ENCODE data around the gene PEX26. TPM values are rescaled to one million over a fixed set of nuclear protein-coding genes. Genes with fewer than 3 reads are reported as not detected.

The PEX26 gene
- total RNA-seq, 1 experiment from 2014 or later, result 47.1 TPM

DNA sequence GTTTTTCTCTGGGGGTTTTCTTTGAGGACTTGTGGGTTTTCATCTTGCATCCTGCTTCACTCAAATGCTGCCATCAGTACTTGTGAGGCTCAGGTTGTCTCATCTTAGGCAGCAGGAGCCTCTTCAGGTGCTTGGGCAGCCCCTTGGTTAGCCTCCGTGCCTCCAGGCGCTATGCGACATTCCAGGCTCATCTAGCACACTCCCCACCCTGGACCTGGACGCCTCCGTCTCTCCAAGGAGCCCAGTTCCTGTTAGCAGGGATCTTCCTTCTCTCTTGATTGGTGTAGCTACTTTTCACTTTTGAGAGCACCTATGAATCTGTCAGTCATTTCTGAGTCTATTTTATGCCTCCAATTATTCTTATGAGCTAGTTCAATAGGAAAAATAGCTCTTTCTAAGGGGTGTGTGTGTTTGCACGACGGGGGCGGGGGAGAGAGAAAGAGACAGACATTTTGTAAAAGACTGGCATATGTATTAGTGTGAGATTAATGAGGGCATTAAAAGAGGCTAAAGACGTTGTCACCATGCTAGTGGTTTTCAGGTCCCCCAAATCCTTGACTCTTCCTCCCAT, 40.6 kb downstream of the PEX26 start:
- no peak overlapping the region for H3K4me3 Mint-ChIP-seq (ENCODE audit: unreplicated experiment)
- no TSS peak for BruUV-seq (replicated peaks)
- no peak for DNase-seq (ENCODE audit: unreplicated experiment)
- H3K27ac Mint-ChIP-seq (ENCODE audit: low read depth, unreplicated experiment), result no peak overlapping the region
- H3K27me3 Mint-ChIP-seq (ENCODE audit: insufficient read depth, unreplicated experiment), result no peaks in the 10 kb centered on the region
- H3K9me3 Mint-ChIP-seq (ENCODE audit: unreplicated experiment), result no peaks in the 10 kb centered on the region
- H3K4me1 Mint-ChIP-seq (ENCODE audit: insufficient read depth, unreplicated experiment), result peaks cover 7% of the 10 kb centered on the region
- intact Hi-C loops (cut with micrococcal nuclease), result no loop called here
- TF ChIP-seq, protein P1, sequence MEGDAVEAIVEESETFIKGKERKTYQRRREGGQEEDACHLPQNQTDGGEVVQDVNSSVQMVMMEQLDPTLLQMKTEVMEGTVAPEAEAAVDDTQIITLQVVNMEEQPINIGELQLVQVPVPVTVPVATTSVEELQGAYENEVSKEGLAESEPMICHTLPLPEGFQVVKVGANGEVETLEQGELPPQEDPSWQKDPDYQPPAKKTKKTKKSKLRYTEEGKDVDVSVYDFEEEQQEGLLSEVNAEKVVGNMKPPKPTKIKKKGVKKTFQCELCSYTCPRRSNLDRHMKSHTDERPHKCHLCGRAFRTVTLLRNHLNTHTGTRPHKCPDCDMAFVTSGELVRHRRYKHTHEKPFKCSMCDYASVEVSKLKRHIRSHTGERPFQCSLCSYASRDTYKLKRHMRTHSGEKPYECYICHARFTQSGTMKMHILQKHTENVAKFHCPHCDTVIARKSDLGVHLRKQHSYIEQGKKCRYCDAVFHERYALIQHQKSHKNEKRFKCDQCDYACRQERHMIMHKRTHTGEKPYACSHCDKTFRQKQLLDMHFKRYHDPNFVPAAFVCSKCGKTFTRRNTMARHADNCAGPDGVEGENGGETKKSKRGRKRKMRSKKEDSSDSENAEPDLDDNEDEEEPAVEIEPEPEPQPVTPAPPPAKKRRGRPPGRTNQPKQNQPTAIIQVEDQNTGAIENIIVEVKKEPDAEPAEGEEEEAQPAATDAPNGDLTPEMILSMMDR (IDR thresholded peaks at IDR 0.05; ENCODE audit: unreplicated experiment), result no peak
- POLR2A ChIA-PET, result interaction anchor here (0.6 to 0.9 kb wide), 2 partner anchors 105 to 302 kb away, joined by 3 read pairs; no protein-coding TSS in a partner anchor
- H3K36me3 Mint-ChIP-seq (ENCODE audit: insufficient read depth, unreplicated experiment), result no peaks in the 10 kb centered on the region
- CTCF ChIA-PET, result interaction anchor here (1.2 kb wide), 1 partner anchor 39 kb away, joined by 5 read pairs; no protein-coding TSS in a partner anchor

DNA sequence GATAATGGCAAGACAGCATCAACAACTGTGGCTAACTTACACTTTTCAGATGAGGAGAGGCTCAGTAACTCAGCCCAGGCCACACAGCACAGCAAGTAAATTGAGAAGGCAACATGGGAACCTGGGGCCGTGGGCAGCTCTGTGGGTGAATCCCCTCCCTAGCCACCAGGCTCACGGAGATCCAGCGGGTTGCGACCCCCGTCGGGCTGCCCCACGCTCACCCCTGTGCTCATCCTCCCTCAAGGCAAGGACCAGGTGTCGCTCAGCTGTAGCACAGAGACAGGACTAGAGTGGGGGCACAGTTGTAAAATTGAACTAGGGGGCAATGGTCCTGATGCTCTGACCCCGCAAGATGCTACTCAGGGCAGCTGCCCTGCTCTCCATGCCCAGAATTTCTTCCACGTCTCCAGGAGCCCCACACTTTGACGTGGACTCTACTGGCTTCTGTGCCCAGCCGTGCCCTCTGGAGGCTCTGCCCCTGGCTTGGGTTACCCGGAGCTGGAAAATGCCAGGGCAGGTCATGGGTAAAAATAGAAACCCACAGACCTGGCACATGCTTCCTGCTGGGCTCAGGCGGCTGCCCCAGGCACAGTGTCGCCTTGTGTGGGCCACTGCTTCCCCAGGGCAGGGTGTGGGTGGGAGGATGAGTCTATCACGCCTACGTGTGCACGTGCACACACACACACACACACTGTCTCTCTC, 41.8 kb downstream of the PEX26 start:
- DNase-seq (ENCODE audit: unreplicated experiment), result peak; percentile 16
- peaks cover 7% of the 10 kb centered on the region for H3K4me1 Mint-ChIP-seq (ENCODE audit: insufficient read depth, unreplicated experiment)
- H3K36me3 Mint-ChIP-seq (ENCODE audit: insufficient read depth, unreplicated experiment), result no peaks in the 10 kb centered on the region
- intact Hi-C loops (cut with micrococcal nuclease), result no loop called here
- H3K27ac Mint-ChIP-seq (ENCODE audit: low read depth, unreplicated experiment), result no peak overlapping the region
- POLR2A ChIA-PET, result interaction anchor here (0.9 kb wide), 1 partner anchor 303 kb away, joined by 3 read pairs; no protein-coding TSS in a partner anchor
- H3K9me3 Mint-ChIP-seq (ENCODE audit: unreplicated experiment), result no peaks in the 10 kb centered on the region
- TF ChIP-seq, protein P1 (IDR thresholded peaks at IDR 0.05; ENCODE audit: unreplicated experiment), result no peak
- H3K27me3 Mint-ChIP-seq (ENCODE audit: insufficient read depth, unreplicated experiment), result no peaks in the 10 kb centered on the region
- CTCF ChIA-PET, result no interaction called here
- no peak overlapping the region for H3K4me3 Mint-ChIP-seq (ENCODE audit: unreplicated experiment)
- BruUV-seq (replicated peaks), result no TSS peak

DNA sequence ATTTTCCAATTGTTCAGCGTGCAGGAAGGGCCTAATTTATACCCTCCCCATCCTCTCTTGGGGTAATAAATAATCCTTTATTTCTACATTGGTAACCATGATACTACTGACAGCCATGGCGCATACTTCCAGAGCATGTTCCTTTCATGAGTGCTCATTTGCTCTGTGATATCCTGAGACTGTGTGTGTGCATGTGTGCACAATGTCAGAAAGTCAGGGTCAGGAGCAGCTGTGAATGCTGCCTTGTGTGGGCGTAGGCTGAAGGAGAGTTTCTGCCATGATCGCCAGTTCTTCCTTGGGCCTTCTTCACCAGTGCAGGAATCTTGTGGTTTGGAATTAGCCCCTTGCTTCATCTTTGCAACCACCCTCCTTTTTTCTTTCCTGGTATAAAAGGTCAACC, 43.1 kb downstream of the PEX26 start:
- POLR2A ChIA-PET, result no interaction called here
- no peaks in the 10 kb centered on the region for H3K36me3 Mint-ChIP-seq (ENCODE audit: insufficient read depth, unreplicated experiment)
- DNase-seq (ENCODE audit: unreplicated experiment), result no peak
- H3K27me3 Mint-ChIP-seq (ENCODE audit: insufficient read depth, unreplicated experiment), result no peaks in the 10 kb centered on the region
- TF ChIP-seq, protein P1 (IDR thresholded peaks at IDR 0.05; ENCODE audit: unreplicated experiment), result no peak
- peaks cover 7% of the 10 kb centered on the region for H3K4me1 Mint-ChIP-seq (ENCODE audit: insufficient read depth, unreplicated experiment)
- H3K9me3 Mint-ChIP-seq (ENCODE audit: unreplicated experiment), result no peaks in the 10 kb centered on the region
- no peak overlapping the region for H3K4me3 Mint-ChIP-seq (ENCODE audit: unreplicated experiment)
- intact Hi-C loops (cut with micrococcal nuclease), result no loop called here
- CTCF ChIA-PET, result no interaction called here
- no peak overlapping the region for H3K27ac Mint-ChIP-seq (ENCODE audit: low read depth, unreplicated experiment)
- no TSS peak for BruUV-seq (replicated peaks)

DNA sequence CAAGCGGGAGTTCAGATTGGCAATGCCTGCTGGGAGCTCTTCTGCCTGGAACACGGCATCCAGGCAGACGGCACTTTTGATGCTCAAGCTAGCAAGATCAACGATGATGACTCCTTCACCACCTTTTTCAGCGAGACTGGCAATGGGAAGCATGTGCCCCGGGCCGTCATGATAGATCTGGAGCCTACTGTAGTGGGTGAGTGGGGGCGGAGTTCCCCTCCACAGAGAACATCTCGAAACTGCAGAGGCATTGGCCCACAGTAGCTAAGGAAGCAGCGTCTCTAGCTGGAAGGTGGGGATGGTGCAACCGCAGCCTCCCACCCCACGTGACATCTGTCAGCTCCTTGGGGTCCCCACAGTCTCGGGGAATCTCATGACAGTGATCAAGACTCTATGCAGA, 43.7 kb downstream of the PEX26 start:
- no peak for DNase-seq (ENCODE audit: unreplicated experiment)
- BruUV-seq (replicated peaks), result no TSS peak
- POLR2A ChIA-PET, result no interaction called here
- H3K4me3 Mint-ChIP-seq (ENCODE audit: unreplicated experiment), result no peak overlapping the region
- H3K27me3 Mint-ChIP-seq (ENCODE audit: insufficient read depth, unreplicated experiment), result no peaks in the 10 kb centered on the region
- H3K4me1 Mint-ChIP-seq (ENCODE audit: insufficient read depth, unreplicated experiment), result peaks cover 7% of the 10 kb centered on the region
- no peaks in the 10 kb centered on the region for H3K9me3 Mint-ChIP-seq (ENCODE audit: unreplicated experiment)
- no peaks in the 10 kb centered on the region for H3K36me3 Mint-ChIP-seq (ENCODE audit: insufficient read depth, unreplicated experiment)
- intact Hi-C loops (cut with micrococcal nuclease), result no loop called here
- CTCF ChIA-PET, result no interaction called here
- H3K27ac Mint-ChIP-seq (ENCODE audit: low read depth, unreplicated experiment), result no peak overlapping the region
- TF ChIP-seq, protein P1 (IDR thresholded peaks at IDR 0.05; ENCODE audit: unreplicated experiment), result no peak

Data from MCF 10A (cell line).